Stimulated activated naive CD8-positive, alpha-beta T cell treated with anti-CD3 and anti-CD28 coated beads, Interleukin-15, amount 100 ng/mL, for 72 hours (primary cell): Measurements from ENCODE around the gene ACTA2.

Source experiments
- ATAC-seq: fragments of 150-1000 bp; cut with Tn5 transposase; 2 replicates; pipeline ENCODE4 v1.10.0; 2021; ENCODE audit warnings: mild to moderate bottlenecking, moderate library complexity
- DNase-seq, 2 donors: peaks; one replicate each; pipeline ENCODE4 v3.0.0; 2021 to 2022
- H3K27ac Mint-ChIP-seq, 2 donors: one replicate each; pipeline ENCODE4 v1.8.0; 2022; ENCODE audit warnings: mild to moderate bottlenecking in 2 of 2, mixed read lengths in 2 of 2, moderate library complexity in 2 of 2
- H3K27me3 Mint-ChIP-seq: one replicate; pipeline ENCODE4 v1.8.0; 2022; ENCODE audit warnings: mixed read lengths
- H3K4me1 Mint-ChIP-seq: one replicate; pipeline ENCODE4 v1.8.0; 2022; ENCODE audit warnings: mild to moderate bottlenecking, mixed read lengths
- H3K4me3 Mint-ChIP-seq, 2 donors: one replicate each; pipeline ENCODE4 v1.8.0; 2022; ENCODE audit warnings: mild to moderate bottlenecking in 2 of 2, mixed read lengths in 2 of 2, moderate library complexity in 1 of 2
- H3K9me3 Mint-ChIP-seq, 2 donors: one replicate each; pipeline ENCODE4 v1.8.0; 2022; ENCODE audit warnings: mixed read lengths in 2 of 2

Gene ACTA2

GRCh38 chr10:88886557-88886956, 66.0 kb downstream of the ACTA2 start:
- Mint-ChIP-seq H3K9me3 (no peaks in the 10 kb centered on the region), H3K4me1 (peaks cover 85% of the 10 kb centered on the region), H3K27ac (no peak overlapping the region), H3K27me3 (no peaks in the 10 kb centered on the region), H3K4me3 (no peak overlapping the region)
- ATAC-seq, result peak; percentile 92
- DNase-seq, result no peak
